Esophagus mucosa (tissue), 1 donor: ENCODE results near the gene COL5A3. TPM values are rescaled to one million over a fixed set of nuclear protein-coding genes. Genes with fewer than 3 reads are reported as not detected.
A peak's percentile ranks its signal among the peaks of the same experiment; 100 is the strongest.
"Not testable (repeated sequence)": the region's sequence is repeated elsewhere in the genome, so short reads cannot be mapped to it uniquely, and the experiment has no call there.

Experiments used
- ATAC-seq: fragments of 200-7000 bp; cut with Tn5 transposase; one replicate; pipeline ENCODE4 v1.9.1; 2020
- total RNA-seq: library from RNA; stranded (reverse); gene quantifications from one replicate; pipeline ENCODE4 v1.2.4, GENCODE V29; 2023
- donor health status: DM: yes; HTN: yes; CAD: no.

COL5A3 gene
- total RNA-seq = 5.6 TPM

- ATAC-seq = peak; percentile 81
Measured at GRCh38 chr19:10010247-10010691, at the start of gene COL5A3. Gene COL5A3, minus strand, starts transcription at chr19:10010504. Its CDS starts 119 bp downstream, at chr19:10010385.

- peak; percentile 28 for ATAC-seq
Measured at GRCh38 chr19:10052602-10053360, 42.5 kb upstream of the COL5A3 start.

DNA sequence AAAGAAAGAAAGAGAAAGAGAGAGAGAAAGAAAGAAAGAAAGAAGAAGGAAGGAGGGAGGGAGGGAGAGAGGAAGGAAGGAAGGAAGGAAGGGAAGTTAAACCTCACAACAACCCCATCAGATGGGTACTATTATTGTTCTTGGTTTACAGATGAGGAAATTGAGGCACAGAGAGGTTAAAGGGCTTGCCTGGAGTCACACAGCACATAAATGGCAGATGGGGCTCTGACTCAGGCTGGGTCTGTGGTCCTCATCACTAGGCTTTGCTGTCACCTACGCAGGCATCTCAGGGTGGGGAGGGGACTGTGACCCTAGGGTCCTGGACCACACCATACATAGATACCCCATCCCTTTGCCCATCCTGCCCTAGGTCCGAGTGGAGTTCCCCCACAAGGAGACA, 39.3 kb upstream of the COL5A3 start:
- no peak for ATAC-seq

GRCh38 chr19:10045371-10045770, 35.1 kb upstream of the COL5A3 start:
- no peak for ATAC-seq

DNA sequence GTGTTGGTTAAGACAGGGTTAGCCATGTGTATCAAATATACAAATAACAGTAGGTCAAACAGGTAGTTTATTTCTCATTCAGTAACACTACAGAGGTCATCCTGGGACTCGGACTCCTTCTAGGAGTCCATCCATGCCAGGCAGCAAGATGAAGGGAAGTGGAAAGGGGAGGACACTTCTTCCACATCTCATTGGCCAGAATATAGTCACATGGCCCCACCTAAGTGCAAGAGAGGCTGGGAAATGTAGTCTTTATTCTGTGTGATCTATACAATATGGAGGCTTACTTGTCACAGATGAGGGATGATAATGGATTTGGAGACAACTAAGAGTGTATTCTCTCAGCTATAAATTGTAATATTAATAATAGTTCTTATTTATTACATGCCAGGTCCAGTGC, 34.1 kb upstream of the COL5A3 start:
- ATAC-seq = no peak

GRCh38 chr19:10043286-10043927, 33.1 kb upstream of the COL5A3 start:
- no peak for ATAC-seq

DNA sequence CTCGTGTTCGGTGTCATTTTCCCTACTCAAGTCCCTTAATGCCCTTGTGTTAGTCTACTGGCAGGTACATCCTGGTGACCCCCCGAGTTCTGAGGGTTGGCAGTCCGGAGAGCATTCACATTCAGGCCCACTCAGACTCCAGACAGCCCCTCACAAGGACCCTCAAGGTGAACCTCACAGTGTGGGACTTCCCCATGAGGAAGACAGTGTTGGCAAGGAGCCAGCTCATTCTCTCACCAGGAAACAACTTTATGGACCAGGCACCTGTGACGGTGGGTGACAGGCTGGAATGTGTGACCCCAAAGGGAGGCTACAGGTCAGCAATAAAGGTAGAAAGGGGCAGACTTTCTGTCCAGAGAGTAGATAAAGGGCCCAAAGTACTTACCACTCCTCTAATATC, 27.5 kb upstream of the COL5A3 start:
- no peak for ATAC-seq

GRCh38 chr19:10037367-10037766, 27.1 kb upstream of the COL5A3 start:
- ATAC-seq = no peak

DNA sequence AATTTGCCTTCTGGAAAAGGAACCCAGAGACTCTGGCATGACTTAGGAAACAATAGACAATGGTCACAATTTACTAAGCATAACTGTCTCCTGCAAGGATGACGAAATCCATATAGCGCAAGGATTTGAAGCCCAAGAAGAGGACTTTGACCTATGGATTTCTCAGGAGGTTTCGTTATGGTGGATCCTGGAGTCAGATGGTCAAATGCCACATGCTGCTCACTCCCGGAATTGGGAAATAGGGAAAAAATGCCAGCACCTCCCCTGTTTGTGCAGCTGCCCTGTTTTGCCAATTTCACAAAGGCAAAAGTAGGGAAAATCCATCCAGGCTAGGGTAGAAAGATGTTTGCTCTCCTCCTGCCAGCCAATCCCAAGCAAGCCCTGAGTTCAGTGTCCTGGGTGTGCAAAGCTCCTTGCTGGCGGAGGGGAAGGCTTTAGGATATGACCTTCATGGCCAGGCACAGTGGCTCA, 26.3 kb upstream of the COL5A3 start:
- no peak for ATAC-seq

DNA sequence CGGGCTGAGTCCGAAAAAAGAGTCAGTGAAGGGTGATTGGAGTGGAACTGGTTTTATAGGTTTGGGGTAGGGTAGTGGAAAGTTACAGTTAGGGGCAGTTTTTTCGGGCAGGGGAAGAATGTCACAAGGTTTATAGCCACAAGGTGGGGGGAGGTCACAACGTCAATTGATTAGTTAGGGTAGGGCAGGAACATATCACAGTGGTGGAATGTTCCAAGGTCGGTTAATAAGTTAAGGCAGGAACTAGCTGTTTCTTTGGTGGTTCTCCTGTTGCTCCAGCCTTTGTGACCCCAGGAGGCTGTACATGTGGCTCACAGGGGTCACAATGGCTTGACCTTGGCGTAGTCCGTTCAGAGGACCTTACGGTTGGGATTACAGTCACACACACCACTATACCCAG, 23.3 kb upstream of the COL5A3 start:
- ATAC-seq = no peak

- peak; percentile 97 for ATAC-seq
Measured at GRCh38 chr19:10027158-10027997, 17.1 kb upstream of the COL5A3 start.

DNA sequence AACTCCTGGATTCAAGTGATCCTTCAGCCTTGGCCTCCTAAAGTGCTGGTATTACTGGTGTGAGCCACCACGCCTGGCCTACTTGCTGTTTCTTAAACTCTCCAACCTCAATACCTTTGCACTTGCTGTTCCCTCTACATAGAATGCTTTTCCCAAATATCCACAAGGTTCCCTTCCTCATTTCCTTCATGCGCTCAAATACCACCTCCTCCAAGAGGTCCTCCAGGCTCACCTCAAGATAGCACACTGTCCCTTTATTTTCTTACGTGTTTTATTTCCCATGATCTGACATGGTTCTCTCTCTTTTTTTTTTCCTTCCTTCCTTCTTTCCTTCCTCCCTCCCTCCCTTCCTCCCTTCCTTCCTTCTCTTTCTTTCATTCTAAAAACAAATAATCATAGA, 16.4 kb upstream of the COL5A3 start:
- ATAC-seq = no peak

GRCh38 chr19:10023096-10023495, 12.8 kb upstream of the COL5A3 start:
- not testable (repeated sequence) for ATAC-seq

- ATAC-seq = no peak
Measured at GRCh38 chr19:10021863-10022262, 11.6 kb upstream of the COL5A3 start.

GRCh38 chr19:10021446-10021845, 11.1 kb upstream of the COL5A3 start:
- ATAC-seq = peak; percentile 17

DNA sequence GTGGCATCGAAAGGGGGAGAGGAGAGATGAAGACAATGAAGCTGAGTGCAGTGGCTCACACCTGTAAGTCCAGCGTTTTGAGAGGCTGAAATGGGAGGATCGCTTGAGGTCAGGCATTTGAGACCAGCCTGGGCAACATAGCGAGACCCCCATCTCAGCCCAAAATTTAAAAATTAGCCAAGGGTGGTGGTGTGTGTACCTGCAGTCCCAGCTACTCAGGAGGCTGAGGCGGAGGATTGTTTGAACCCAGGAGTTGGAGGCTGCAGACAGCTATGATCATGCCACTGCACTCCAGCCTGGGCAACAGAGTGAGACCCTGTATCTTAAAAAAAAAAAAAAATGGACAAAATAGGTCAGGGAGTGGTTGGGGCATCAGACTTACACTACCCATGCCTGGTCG, 10.5 kb upstream of the COL5A3 start:
- no peak for ATAC-seq

DNA sequence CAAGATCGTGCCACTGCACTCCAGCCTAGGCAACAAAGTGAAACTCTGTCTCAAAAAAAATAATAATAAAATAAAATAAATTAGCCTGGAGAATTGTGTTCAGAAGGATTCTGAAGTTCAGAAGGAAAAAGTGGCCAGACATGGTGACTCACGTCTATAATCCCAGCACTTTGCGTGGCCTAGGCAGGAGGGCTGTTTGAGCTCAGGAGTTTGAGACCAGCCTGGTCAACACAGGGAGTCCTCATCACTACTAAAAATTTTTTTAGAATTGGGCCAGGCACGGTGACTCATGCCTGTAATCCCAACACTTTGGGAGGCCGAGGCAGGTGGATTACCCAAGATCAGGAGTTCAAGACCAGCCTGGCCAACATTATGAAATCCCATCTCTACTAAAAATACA, 8.9 kb upstream of the COL5A3 start:
- ATAC-seq = no peak

- ATAC-seq = no peak
Measured at GRCh38 chr19:10018786-10019185, 8.5 kb upstream of the COL5A3 start.

GRCh38 chr19:10018263-10018662, 8.0 kb upstream of the COL5A3 start:
- no peak for ATAC-seq

GRCh38 chr19:10013834-10014618, 3.7 kb upstream of the COL5A3 start:
- no peak for ATAC-seq

DNA sequence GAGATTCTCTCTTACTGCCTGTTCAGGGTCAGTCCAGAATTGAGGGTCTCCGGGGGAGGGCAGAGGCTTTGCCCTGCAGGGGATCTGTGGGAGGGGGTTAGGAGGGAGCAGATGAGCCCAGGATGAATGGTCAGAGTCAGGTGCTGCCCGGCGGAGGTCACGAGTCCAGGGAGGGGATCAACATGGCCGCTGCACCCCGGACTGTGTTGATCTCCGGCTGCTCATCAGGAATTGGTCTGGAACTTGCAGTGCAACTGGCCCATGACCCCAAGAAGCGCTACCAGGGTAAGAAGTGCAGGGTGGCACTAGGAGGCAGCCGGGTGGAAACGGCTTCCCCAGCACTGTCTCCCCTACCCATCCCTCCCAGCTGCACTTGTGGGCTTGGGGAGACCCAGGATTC, 3.0 kb upstream of the COL5A3 start, which contains the start of gene RDH8:
Gene RDH8 (plus strand): TSS at position 168 of the 400 bp plus-strand sequence. CDS start 15 bp downstream, at position 183.
- no peak for ATAC-seq

DNA sequence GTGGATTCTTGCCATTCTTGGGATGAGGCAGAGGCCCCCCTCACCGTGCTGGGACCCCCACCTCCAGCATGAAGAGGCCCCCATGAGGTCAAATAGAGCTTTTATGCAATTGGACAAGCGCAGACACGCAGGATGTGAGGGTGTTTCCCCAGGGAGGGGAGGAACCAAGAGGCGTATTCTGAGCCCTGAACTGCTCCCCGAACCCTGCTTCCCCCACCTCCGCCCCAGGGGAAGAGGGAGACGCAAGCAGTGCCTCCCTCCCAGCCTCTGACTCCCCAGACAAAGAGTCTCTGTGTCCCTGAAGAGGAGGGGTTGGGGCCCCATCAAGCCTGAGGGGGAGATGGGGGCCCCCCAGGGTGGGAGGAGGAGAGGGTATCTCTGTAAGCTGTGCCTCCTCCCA, 1.7 kb upstream of the COL5A3 start:
- ATAC-seq = peak; percentile 59
